ENCODE data around the gene FBXO31.
"Not testable (repeated sequence)": the region's sequence is repeated elsewhere in the genome, so short reads cannot be mapped to it uniquely, and the experiment has no call there.

FBXO31 gene

GRCh38 chr16:87387942-87388817, 4.6 kb upstream of the FBXO31 start:
- H3K9ac ChIP-seq (ENCODE audit: low read length): peak overlapping the region; percentile 62
- peak overlapping the region; percentile 81 for H3K27ac ChIP-seq (ENCODE audit: low read length)
- H3K4me1 ChIP-seq (ENCODE audit: low read length): peaks cover 28% of the 10 kb centered on the region
- TF ChIP-seq EZH2phosphoT487 (IDR thresholded peaks at IDR 0.05; ENCODE audit: low read depth) (no peak), CTCF (IDR thresholded peaks at IDR 0.05; ENCODE audit: low read depth, low read length) (no peak)
- H4K20me1 ChIP-seq (ENCODE audit: insufficient read depth, low read length): peaks cover 4% of the 10 kb centered on the region; the same call in 1 of the 2 replicates
- H3K36me3 ChIP-seq (replicated peaks; ENCODE audit: low read depth, low read length): no peaks in the 10 kb centered on the region
- H3K4me2 ChIP-seq (ENCODE audit: low read length): peak overlapping the region; percentile 82
- H2AFZ ChIP-seq (ENCODE audit: low read depth, low read length): peak overlapping the region; percentile 85
- no peaks in the 10 kb centered on the region for H3K9me3 ChIP-seq (ENCODE audit: insufficient read depth, low read length)
- H3K27me3 ChIP-seq (ENCODE audit: low read depth, low read length): no peaks in the 10 kb centered on the region
- H3K79me2 ChIP-seq (ENCODE audit: low read length): peaks cover 6% of the 10 kb centered on the region
- H3K4me3 ChIP-seq (ENCODE audit: low read length): peak overlapping the region; percentile 68

- not testable (repeated sequence) for H3K9me3 ChIP-seq (ENCODE audit: insufficient read depth, low read length); H3K27me3 ChIP-seq (ENCODE audit: low read depth, low read length); H3K36me3 ChIP-seq (replicated peaks; ENCODE audit: low read depth, low read length)
- Histone ChIP-seq H3K4me1 (ENCODE audit: low read length) (peaks cover 39% of the 10 kb centered on the region), H3K27ac (ENCODE audit: low read length) (peak overlapping the region; percentile 56; the same call in 1 of the 2 replicates), H2AFZ (ENCODE audit: low read depth, low read length) (peak overlapping the region; percentile 37; the same call in 1 of the 2 replicates), H4K20me1 (ENCODE audit: insufficient read depth, low read length) (peaks cover 13% of the 10 kb centered on the region), H3K4me2 (ENCODE audit: low read length) (peak overlapping the region; percentile 82), H3K79me2 (ENCODE audit: low read length) (peaks cover 33% of the 10 kb centered on the region), H3K9ac (ENCODE audit: low read length) (peak overlapping the region; percentile 65), H3K4me3 (ENCODE audit: low read length) (peak overlapping the region; percentile 80)
Observed at GRCh38 chr16:87384875-87385167, 1.2 kb upstream of the FBXO31 start.

- Histone ChIP-seq H3K36me3 (replicated peaks; ENCODE audit: low read depth, low read length) (no peaks in the 10 kb centered on the region), H3K79me2 (ENCODE audit: low read length) (peaks cover 37% of the 10 kb centered on the region), H4K20me1 (ENCODE audit: insufficient read depth, low read length) (peaks cover 13% of the 10 kb centered on the region), H2AFZ (ENCODE audit: low read depth, low read length) (peak overlapping the region; percentile 37), H3K27me3 (ENCODE audit: low read depth, low read length) (no peaks in the 10 kb centered on the region), H3K4me3 (ENCODE audit: low read length) (peak overlapping the region; percentile 80), H3K9ac (ENCODE audit: low read length) (peak overlapping the region; percentile 65), H3K4me1 (ENCODE audit: low read length) (peaks cover 38% of the 10 kb centered on the region), H3K4me2 (ENCODE audit: low read length) (peak overlapping the region; percentile 82), H3K27ac (ENCODE audit: low read length) (peak overlapping the region; percentile 56), H3K9me3 (ENCODE audit: insufficient read depth, low read length) (no peaks in the 10 kb centered on the region)
- TF ChIP-seq EZH2phosphoT487 (IDR thresholded peaks at IDR 0.05; ENCODE audit: low read depth) (no peak), CTCF (IDR thresholded peaks at IDR 0.05; ENCODE audit: low read depth, low read length) (no peak)
Observed at GRCh38 chr16:87384162-87384874, 742 bp upstream of the FBXO31 start.

- peaks cover 13% of the 10 kb centered on the region for H4K20me1 ChIP-seq (ENCODE audit: insufficient read depth, low read length)
- peaks cover 54% of the 10 kb centered on the region for H3K79me2 ChIP-seq (ENCODE audit: low read length)
- H3K4me1 ChIP-seq (ENCODE audit: low read length): peaks cover 22% of the 10 kb centered on the region
- H3K9me3 ChIP-seq (ENCODE audit: insufficient read depth, low read length): no peaks in the 10 kb centered on the region
- H2AFZ ChIP-seq (ENCODE audit: low read depth, low read length): no peak overlapping the region
- H3K27ac ChIP-seq (ENCODE audit: low read length): no peak overlapping the region
- peak overlapping the region; percentile 80 for H3K4me3 ChIP-seq (ENCODE audit: low read length)
- peak overlapping the region; percentile 79 for H3K4me2 ChIP-seq (ENCODE audit: low read length)
- peaks cover 3% of the 10 kb centered on the region for H3K36me3 ChIP-seq (replicated peaks; ENCODE audit: low read depth, low read length)
- peak overlapping the region; percentile 59 for H3K9ac ChIP-seq (ENCODE audit: low read length)
- TF ChIP-seq CTCF (IDR thresholded peaks at IDR 0.05; ENCODE audit: low read depth, low read length): no peak
- no peaks in the 10 kb centered on the region for H3K27me3 ChIP-seq (ENCODE audit: low read depth, low read length)
Observed at GRCh38 chr16:87382023-87382785, 1.4 kb downstream of the FBXO31 start.
